NT2/D1 (cell line): ENCODE measurements around the gene SPOCD1.

Experiments used
- DNase-seq: peaks from one replicate; pipeline ENCODE4 v3.0.0-alpha.2; 2011; ENCODE audit warnings: low read depth, low spot score
- H3K27me3 ChIP-seq: 2 replicates; pipeline ENCODE4 v1.6.0; 2011; ENCODE audit warnings: mild to moderate bottlenecking; ENCODE audit not compliant: insufficient read length, insufficient read depth
- H3K36me3 ChIP-seq: 2 replicates; pipeline ENCODE4 v1.6.1; 2011; ENCODE audit warnings: mild to moderate bottlenecking, low read length, mixed read lengths; ENCODE audit not compliant: insufficient read depth, insufficient read length
- H3K4me1 ChIP-seq: 2 replicates; pipeline ENCODE4 v1.5.1; 2011; ENCODE audit not compliant: insufficient read depth, insufficient read length
- H3K4me3 ChIP-seq: 2 replicates; pipeline ENCODE4 v1.5.1; 2011; ENCODE audit warnings: low read depth; ENCODE audit not compliant: insufficient read length
- H3K9ac ChIP-seq: 2 replicates; pipeline ENCODE4 v1.6.0; 2011; ENCODE audit warnings: low read depth; ENCODE audit not compliant: insufficient read length
- H3K9me3 ChIP-seq: 2 replicates; pipeline ENCODE4 v1.5.1; 2011; ENCODE audit warnings: mild to moderate bottlenecking, low read length; ENCODE audit not compliant: insufficient read depth
- SUZ12 ChIP-seq: IDR thresholded peaks from 2 replicates; pipeline ENCODE4 v1.6.1; 2011; ENCODE audit not compliant: insufficient read length, insufficient read depth; ENCODE audit errors: extremely low read depth
- YY1 ChIP-seq: IDR thresholded peaks from 2 replicates; pipeline ENCODE4 v1.6.1; 2011; ENCODE audit not compliant: insufficient read length, insufficient read depth
- ZNF274 ChIP-seq: IDR thresholded peaks from 2 replicates; pipeline ENCODE4 v1.6.1; 2011; ENCODE audit warnings: mild to moderate bottlenecking, low read depth, low read length

Gene SPOCD1

GRCh38 chr1:31748365-31748764 is 67.5 kb downstream of the SPOCD1 start:
- no peak for TF ChIP-seq ZNF274
- no peak for TF ChIP-seq SUZ12
- TF ChIP-seq YY1, result no peak
- Histone ChIP-seq H3K27me3 (no peaks in the 10 kb centered on the region), H3K36me3 (peaks cover 10% of the 10 kb centered on the region), H3K4me1 (peaks cover 67% of the 10 kb centered on the region), H3K4me3 (no peak overlapping the region), H3K9ac (no peak overlapping the region), H3K9me3 (no peaks in the 10 kb centered on the region)
- no peak for DNase-seq

GRCh38 chr1:31747304-31747703 is 68.5 kb downstream of the SPOCD1 start:
- H3K9ac ChIP-seq, result no peak overlapping the region
- no peak for DNase-seq
- TF ChIP-seq SUZ12 (no peak), ZNF274 (no peak), YY1 (no peak)
- H3K4me1 ChIP-seq, result peaks cover 67% of the 10 kb centered on the region
- no peak overlapping the region for H3K4me3 ChIP-seq
- H3K36me3 ChIP-seq, result peaks cover 10% of the 10 kb centered on the region
- no peaks in the 10 kb centered on the region for H3K9me3 ChIP-seq
- no peaks in the 10 kb centered on the region for H3K27me3 ChIP-seq

GRCh38 chr1:31746687-31747086 is 69.1 kb downstream of the SPOCD1 start:
- no peaks in the 10 kb centered on the region for H3K9me3 ChIP-seq
- no peak overlapping the region for H3K4me3 ChIP-seq
- no peak overlapping the region for H3K9ac ChIP-seq
- H3K27me3 ChIP-seq, result no peaks in the 10 kb centered on the region
- peaks cover 12% of the 10 kb centered on the region for H3K36me3 ChIP-seq
- no peak for DNase-seq
- H3K4me1 ChIP-seq, result peaks cover 61% of the 10 kb centered on the region
- TF ChIP-seq YY1 (no peak), ZNF274 (no peak), SUZ12 (no peak)

- Histone ChIP-seq H3K27me3 (no peaks in the 10 kb centered on the region), H3K9ac (peak overlapping the region; percentile 47), H3K36me3 (peaks cover 18% of the 10 kb centered on the region), H3K4me3 (no peak overlapping the region), H3K9me3 (no peaks in the 10 kb centered on the region), H3K4me1 (peaks cover 61% of the 10 kb centered on the region)
- TF ChIP-seq YY1, result no peak
- TF ChIP-seq ZNF274, result no peak
- no peak for TF ChIP-seq SUZ12
- DNase-seq, result no peak
Measured at GRCh38 chr1:31745946-31746670, 69.7 kb downstream of the SPOCD1 start.

GRCh38 chr1:31745096-31745945 is 70.5 kb downstream of the SPOCD1 start:
- Histone ChIP-seq H3K9ac (peak overlapping the region; percentile 47), H3K36me3 (peaks cover 22% of the 10 kb centered on the region), H3K4me3 (no peak overlapping the region), H3K9me3 (no peaks in the 10 kb centered on the region), H3K27me3 (no peaks in the 10 kb centered on the region), H3K4me1 (peaks cover 55% of the 10 kb centered on the region)
- DNase-seq, result no peak
- no peak for TF ChIP-seq SUZ12
- TF ChIP-seq YY1, result no peak
- no peak for TF ChIP-seq ZNF274

- no peak for TF ChIP-seq YY1
- TF ChIP-seq SUZ12, result no peak
- TF ChIP-seq ZNF274, result no peak
Measured at GRCh38 chr1:31744165-31744888, 71.5 kb downstream of the SPOCD1 start.

More at GRCh38 chr1:31744165-31744888, 71.5 kb downstream of the SPOCD1 start:
- Histone ChIP-seq H3K4me1 (peaks cover 62% of the 10 kb centered on the region), H3K9ac (no peak overlapping the region), H3K27me3 (no peaks in the 10 kb centered on the region), H3K36me3 (peaks cover 32% of the 10 kb centered on the region), H3K9me3 (no peaks in the 10 kb centered on the region), H3K4me3 (no peak overlapping the region)
- DNase-seq, result no peak
